ENCODE data around the gene CCN6. TPM values are rescaled to one million over a fixed set of nuclear protein-coding genes. Genes with fewer than 3 reads are reported as not detected.
"Not testable (repeated sequence)": the region's sequence is repeated elsewhere in the genome, so short reads cannot be mapped to it uniquely, and the experiment has no call there.

The CCN6 gene
- polyA plus RNA-seq, 4 donors = 0.41 to 4.6 (median 3.2) TPM

DNA sequence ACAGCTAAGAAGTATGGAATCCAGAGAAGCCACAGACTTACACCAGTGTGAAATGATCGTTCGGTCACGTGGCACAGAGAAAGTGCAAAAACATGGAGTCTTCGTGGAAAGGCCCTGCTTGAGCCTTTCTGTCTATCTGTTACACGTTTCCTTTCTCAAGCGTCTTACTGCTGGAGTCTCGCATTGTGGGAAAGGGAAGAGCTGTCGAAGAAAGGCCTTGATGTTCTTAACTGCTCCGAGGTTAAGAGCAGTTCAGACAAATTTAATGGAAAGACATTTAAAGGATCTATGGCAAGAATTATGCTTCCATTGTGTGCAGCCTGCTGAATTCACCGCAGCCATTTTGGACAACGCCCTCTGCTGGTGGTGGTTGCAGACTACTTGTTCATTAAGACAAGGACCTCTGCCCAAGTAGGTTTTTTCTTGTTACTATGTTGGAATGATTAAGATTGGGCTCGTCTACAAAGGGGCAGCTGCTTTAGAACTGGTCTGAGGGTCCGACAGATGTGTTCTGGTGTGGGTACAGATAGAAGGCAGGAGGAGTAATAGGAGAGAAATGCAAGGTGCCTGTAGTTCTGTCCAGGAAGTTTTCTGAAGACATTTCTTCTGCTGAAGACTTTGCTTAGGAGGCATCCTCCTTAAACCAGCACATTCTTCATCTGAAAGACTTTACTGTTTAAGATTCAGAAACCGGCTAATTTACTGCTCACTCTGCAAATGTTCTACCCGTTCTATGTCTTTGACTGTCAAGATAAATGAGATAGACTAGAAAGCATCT lies 24.7 kb upstream of the CCN6 start:
- no peak for DNase-seq (ENCODE audit: low read depth in 4 of 4, low spot score in 3 of 4)

DNA sequence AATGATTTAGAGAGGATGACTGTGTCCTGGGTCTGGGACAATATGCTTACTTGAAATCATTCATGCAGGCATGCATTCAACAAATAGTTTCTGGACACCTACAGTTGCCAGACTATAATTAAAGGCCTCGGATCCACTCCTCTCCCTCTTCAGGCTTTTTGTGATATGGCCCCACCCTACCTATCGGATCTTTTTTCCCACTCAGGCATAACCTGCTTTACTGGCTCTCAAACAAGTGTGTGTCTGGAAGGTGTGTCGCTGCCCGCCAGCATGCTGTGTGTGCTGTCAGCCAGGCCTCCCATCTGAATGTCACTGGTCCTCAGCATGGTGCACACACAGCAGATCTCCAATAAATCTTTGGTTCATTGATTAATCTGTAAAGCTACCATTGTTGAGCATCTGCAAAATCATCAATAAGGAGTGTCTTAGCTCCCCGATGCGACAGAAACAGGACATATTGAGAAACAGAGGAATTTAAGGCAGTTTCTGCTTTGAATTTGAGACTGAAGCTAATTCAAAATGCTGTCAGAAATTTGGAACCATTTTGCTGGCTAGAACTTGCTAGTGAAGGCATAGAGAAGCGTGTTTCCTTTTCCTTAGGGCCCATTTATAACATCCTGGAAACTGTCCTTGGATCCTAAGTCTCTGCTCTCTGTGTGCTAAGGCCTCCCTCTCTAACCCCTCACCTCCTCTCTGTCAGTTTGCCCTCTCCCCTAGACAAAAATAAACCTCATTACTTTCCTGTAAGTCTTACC lies 23.5 kb upstream of the CCN6 start:
- DNase-seq (ENCODE audit: low read depth in 4 of 4, low spot score in 3 of 4) = no peak

DNA sequence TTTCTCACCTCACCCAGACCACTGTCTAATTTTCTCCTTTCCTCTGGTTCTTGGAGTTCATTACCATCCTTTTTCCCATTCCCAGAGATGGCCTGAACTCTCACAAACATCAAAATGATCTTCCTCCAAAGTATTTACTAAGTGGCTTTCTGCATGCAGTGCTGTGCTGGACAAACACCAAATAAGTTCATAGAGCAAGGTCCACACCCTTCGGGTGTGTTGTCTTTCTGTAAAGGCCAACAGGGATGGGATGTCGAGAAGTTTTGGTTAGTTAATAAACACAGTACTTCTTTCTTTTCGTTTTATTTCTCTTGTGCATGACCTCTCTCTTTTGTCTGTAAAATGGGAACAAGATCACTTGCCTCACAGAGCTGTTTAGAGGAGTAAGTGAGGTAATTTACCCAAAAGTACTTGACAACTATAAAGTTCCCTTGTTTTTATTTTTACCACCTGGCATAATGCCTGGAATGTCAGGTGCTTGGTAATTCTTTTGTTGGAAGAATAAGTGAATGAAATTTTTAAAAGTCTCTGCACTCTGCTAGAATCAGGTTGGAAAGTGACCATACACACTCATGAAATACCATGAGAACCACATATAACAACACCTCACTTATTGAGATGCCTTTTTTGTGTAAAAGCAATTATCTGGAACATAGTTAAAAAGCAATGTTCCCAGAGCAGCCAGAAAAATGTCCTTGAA lies 22.8 kb upstream of the CCN6 start:
- no peak for DNase-seq (ENCODE audit: low read depth in 4 of 4, low spot score in 3 of 4)

DNA sequence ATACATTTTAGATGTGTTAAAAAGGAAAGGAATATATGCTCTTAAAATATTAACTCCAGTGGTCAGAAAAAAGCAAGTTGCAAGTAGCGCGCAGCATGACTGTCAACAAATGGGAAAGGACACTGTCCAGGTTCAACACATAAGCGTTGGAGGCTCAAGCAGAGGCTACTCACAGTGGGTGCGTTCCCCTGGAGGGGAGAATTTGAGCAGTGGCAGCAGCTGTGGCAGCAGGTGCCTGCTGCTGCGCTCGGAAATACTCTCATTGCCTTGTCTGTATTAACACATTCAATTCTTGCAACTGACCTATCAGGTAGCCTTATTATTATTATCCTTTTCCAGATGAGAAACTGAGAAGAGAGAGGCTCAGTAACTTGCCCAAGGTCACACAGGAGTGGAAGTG lies 21.9 kb upstream of the CCN6 start:
- DNase-seq (ENCODE audit: low read depth in 4 of 4, low spot score in 3 of 4) = no peak

DNA sequence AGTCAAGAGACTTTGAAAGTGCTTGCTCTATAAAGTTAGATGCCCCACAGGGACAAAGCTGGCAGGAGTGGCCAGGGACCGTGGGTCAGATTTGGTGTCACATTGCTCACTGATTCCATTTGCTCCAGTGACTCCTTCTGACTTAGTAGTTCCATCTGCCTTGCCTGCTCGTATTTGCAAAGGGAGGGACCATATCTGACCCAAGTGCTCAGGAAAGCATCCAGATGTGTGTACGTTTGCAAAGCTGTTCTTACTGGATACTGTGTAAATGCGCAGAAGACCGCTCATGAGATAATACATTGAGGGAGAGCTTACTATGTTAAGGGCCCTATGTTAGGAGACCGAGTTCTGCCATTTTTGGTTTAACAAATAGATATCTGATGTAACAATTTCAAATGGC lies 21.2 kb upstream of the CCN6 start:
- no peak for DNase-seq (ENCODE audit: low read depth in 4 of 4, low spot score in 3 of 4)

DNA sequence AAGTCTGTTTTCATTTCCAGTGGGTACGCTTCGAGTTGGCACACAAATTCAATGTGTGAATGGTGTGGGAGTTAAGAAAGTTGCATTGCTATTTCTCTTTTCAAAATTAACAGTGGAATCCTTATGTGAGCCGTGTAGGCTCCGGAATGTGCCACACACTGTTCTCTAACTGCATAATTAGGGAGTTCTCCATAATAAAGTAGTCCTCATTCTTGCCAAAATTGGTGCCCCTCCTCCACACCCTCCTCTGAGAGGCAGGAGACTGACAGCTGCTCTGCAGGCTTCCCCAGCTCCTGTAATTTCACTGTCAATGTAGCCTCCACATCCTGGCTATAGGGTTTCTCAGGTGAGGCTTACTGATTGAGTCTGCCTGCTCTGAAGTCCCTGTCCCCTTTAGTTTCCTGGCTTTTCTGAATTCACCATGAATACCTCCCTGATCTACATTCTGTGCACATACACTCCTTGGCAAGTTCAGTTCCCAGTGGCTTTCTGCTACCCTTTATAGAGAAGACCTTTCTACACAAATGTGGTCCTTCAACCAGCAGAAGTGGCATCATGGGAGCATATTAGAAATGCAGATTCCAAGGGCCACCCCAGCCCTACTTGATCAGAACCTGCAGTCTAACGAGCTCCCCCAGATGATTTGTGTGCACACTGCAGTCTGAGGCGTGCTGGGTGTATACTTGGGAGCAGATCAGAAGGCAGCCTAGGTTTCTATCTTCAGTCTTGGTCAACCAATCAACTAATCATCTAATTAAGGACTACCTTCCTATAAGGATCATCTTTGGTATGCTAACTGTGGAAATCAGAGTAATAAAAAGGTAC lies 19.9 kb upstream of the CCN6 start:
- DNase-seq (ENCODE audit: low read depth in 4 of 4, low spot score in 3 of 4) = no peak

DNA sequence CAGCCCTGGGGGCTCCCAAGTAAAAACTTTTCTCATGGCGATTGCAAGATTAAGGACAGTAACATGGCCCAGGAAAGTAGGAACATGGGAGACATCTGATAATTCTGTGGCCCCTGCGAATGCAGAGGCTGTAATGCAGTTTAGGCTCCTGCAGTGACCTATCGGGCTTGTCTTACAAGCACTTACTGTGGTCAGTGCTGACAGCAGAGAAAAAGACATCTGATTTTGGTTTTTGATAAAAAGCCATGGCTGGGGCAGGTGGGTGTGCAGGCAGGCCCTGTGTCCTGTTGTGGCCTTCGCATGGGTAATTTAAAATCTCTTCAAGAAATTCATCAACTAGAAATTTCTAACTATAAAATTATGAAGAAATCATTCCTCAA lies 19.3 kb upstream of the CCN6 start:
- DNase-seq (ENCODE audit: low read depth in 4 of 4, low spot score in 3 of 4) = no peak

DNA sequence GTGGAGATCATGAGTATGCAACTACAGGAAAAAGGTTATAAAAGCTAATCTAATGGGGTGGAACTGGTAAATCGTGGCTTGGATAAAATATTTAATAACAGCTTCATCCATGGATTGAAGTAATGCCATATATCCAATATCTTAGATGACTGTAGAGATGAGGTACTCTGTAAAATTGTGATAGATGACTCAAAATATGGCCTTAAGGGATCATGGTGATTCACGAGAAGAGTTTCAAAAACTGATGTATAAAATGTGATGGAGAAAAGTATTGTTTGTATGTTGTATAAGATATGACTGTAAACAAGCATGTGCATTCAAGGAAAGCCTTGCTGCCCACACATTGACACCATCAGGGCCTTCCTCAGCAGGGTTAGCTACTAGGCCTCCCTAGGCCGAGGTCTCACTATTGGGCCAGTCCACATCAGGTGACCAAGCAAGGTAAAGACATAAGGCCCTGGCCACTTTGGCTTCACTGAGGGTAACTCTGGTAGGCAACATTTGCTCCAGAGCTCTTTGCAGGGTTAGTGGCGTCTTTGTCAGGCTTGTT lies 17.7 kb upstream of the CCN6 start:
- no peak for DNase-seq (ENCODE audit: low read depth in 4 of 4, low spot score in 3 of 4)

DNA sequence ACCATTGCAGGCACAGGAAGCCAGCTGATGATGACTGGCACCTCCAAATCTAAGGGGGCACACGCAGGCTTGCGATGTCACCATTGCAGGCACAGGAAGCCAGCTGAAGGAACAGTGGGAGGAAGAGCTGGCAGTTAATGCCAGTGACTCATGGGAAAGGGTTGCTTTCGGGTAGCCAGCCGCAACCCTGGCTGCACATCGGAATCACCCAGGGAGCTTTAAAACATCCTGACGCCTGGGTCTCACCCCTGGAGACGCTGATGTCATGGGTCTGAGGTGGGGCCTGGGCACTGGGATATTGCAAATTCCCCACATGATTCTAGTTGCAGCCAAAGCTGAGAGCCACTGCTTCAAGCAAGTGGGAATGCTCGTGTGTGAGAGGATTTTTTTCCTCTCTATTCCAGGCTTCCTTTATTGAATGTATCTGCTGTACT lies 16.1 kb upstream of the CCN6 start:
- DNase-seq (ENCODE audit: low read depth in 4 of 4, low spot score in 3 of 4) = no peak

DNA sequence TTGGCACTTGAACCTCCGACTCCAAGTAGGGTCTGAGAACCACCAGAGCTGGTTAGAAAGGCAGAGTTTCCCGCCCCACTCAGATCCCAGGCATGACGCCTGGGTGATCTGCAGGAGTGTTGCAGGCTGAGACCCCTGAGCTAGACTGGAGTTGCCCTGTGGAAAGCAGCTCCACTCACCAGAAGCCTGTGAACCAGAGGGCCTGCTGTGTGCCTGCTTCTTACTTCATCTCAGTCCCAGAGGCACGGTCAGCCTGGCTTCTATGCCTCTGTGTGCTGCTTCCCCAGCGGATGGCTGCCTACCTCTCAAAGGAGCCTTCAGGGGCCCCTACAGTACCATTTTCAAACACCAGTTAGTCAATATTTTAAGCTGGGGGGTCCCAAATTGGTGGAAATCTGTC lies 15.6 kb upstream of the CCN6 start:
- DNase-seq (ENCODE audit: low read depth in 4 of 4, low spot score in 3 of 4) = no peak

DNA sequence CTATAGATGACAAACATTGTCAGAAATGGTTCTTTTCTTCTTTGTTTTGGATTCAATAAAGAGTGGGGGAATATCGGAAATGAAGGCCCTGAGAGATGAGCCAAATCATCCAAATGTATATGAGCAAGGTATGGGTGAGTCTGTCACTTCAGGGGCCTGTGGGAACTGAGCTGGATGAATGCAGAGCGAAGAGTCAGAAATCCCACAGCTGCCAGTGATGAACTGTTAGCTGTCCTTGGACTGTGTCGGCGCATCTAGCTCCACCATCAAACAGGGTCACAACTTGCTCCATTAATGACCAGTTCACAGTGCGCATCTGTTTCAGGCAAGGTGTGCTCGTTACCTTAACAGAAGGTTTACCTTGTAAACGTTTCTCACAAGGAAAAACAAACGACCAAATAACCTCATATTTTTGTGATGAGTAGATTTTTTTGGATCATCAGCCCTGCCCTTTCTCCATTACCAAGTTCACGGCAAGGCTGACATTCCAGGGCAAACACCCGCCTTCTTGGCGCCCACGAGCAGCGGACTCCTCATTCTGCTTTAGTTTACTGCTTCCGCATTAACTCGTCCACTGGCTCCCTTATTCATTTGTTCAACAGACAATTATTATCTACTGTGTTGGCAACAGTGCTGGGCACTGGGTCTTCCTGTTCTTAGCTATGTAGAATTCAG lies 15.0 kb upstream of the CCN6 start:
- no peak for DNase-seq (ENCODE audit: low read depth in 4 of 4, low spot score in 3 of 4)

DNA sequence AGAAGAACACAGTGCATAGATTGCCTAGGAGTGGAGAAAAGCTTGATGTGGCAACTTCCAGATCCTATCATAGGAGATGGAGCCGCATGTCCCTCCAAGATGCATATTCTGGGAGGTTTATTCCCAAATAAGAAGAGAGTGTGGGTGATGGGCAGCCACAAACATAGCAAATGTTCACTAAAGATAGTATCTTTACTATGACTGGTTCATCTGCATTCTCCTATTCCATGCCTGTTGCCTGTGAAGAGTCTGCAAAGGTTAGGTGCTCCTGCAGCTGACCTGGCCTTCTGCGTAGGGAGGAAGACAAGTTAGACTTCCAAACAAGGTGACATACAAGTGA lies 14.5 kb upstream of the CCN6 start:
- no peak for DNase-seq (ENCODE audit: low read depth in 4 of 4, low spot score in 3 of 4)

DNA sequence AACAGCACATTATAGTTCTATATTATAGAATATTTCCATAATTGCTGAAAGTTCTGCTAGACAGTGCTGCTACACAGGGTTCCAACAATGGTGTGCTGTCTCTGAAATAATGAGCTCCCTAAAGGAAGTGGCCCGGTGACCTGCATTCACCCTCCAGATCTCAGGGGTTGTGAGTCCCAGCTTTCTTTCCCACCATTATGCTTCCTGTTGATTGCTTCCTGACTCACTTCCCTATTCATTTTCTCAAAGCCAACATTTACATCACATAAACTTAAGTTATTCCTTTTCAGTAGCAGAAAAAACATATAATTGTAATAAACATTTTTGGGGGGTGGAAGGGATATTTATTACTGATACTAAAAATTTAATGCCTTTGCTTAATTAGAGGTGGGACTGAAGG lies 12.9 kb upstream of the CCN6 start:
- DNase-seq (ENCODE audit: low read depth in 4 of 4, low spot score in 3 of 4) = no peak

DNA sequence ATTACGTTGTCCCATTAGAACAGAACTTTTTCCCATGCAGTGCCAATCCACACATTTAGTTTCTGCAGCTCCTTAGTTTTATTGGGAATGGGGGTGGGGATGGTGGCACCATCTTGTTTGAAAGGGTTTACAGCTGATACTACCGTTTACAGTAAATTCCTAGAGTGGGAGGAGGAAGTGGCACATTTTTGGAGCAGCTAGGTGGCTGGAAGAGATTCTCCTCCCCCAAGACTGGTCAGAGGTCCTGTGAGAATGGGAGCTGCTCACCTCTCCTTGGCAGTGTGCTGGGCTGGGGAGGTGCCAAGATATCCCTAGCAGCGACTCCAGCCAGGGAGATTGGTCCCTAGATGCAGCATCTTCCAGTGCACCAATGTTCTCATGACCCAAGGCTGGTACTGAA lies 12.4 kb upstream of the CCN6 start:
- no peak for DNase-seq (ENCODE audit: low read depth in 4 of 4, low spot score in 3 of 4)

DNA sequence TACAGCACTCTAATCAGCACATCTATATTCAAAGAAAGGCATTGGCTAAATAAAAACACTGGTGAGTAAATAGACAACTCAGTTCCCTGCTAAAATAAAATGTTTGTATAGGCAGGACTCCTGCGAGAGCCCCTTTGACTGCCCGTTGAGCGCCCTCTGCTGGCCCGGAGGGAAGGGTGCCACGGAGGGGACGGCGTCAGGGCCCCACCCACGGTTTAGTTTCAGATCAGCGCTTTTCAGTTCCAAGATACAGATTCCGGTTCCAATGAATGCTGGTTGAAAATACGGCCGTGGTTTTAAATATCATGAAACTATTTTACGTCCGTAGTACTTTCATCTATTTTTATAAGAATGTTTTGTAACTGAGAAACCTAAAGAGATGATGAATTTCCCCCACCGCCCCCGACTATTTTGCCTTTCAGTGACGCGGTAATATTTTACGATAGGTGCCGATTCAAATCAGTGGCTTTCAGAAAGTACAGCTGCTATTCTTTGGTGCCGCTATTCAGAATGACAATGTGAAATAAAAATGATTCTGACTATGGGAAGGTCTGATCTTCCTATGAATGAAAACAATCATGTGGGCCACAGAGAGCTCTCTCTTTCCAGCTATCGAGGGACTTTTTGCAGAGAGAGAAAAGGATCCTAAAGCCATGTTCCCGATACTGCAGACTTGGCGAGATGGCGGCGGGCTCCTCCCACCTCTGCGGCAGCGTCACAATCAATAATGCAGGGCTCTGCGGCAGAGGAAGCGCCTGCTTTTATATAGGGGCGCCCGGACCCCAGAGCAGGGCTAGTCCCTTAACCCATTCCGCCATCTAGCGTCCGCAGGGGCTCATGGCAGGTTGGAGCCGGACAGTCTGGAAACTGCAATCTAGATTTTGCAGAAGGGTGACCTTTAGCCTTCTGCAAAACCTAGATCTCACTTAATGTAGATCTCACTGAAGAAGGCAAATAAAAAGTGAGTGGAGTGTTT lies 10.6 kb upstream of the CCN6 start:
- peak; percentile 71 to 87 (median 79) for DNase-seq (ENCODE audit: low read depth in 4 of 4, low spot score in 3 of 4)

DNA sequence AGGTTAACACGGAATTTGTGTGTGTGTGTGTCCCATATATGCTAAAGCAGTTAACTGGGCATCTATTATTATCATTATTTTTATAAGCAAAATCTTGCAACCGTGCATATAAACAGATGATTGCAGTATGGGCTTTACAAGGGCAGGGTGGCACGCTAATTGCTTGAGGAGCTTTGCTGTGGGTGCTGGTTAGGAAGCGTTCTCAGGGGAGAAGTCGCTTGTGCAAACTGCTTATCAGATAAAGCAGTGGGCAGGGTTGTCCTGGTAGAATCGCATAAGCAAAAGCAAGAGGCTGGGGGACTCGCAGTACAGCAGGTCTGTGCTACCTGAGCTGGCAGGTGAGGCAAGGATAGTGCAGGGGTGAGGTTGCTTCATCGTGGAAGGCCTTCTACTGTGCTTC lies 9.7 kb upstream of the CCN6 start:
- no peak for DNase-seq (ENCODE audit: low read depth in 4 of 4, low spot score in 3 of 4)

DNA sequence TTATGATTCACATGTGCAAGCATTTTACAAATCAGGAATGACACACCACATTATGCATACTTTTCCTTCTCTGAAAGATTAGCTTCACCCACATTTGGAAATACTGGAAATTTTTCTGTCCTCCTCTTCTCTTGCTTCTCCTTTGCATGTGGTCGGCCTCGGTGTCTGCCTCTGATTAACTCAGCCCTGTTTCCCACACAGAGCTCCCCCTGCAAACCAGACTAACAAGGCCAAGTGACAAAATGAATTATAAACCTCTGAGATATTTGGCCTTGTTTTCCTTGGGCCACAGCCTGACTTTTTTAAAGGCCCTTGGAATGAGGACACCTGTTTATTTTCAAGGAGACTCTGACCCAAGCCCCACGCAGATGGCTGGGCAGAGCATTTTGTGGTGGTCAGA lies 9.0 kb upstream of the CCN6 start:
- DNase-seq (ENCODE audit: low read depth in 4 of 4, low spot score in 3 of 4) = no peak

DNA sequence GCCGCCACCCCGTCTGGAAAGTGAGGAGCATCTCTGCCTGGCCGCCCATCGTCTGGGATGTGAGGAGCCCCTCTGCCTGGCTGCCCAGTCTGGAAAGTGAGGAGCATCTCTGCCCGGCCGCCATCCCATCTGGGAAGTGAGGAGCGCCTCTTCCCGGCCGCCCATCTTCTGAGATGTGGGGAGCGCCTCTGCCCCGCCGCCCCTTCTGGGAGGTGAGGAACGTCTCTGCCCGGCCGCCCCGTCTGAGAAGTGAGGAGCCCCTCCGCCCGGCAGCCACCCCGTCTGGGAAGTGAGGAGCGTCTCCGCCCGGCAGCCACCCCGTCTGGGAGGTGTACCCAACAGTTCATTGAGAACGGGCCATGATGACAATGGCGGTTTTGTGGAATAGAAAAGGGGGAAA lies 6.4 kb upstream of the CCN6 start:
- not testable (repeated sequence) for DNase-seq (ENCODE audit: low read depth in 4 of 4, low spot score in 3 of 4)

All from left renal pelvis (tissue), 4 donors.